Measurements from ENCODE around the gene PANK4.

The PANK4 gene

DNA sequence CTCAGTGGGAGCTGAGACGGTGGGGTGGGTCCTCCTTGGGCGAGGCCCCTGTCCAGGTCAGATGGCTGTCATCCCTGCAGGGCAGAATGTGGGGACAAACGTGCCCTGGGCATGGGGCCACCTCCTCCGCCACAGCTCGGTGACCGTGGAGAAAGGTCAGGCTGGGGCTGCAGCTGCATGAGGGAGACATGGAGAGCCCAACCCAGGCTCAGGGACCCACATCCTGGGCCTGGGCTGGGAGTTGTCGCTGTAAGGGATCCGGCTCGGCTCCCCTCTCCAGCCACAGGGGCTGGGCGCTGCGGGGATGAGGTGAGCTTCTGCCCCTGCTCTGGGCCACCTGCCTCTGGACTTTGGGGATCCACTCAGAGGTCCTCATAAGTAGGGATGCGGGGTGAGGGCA is 50.8 kb downstream of the PANK4 start:
- no peak overlapping the region for H3K4me3 ChIP-seq (ENCODE audit: low read depth, low read length)
- TF ChIP-seq, protein P1, sequence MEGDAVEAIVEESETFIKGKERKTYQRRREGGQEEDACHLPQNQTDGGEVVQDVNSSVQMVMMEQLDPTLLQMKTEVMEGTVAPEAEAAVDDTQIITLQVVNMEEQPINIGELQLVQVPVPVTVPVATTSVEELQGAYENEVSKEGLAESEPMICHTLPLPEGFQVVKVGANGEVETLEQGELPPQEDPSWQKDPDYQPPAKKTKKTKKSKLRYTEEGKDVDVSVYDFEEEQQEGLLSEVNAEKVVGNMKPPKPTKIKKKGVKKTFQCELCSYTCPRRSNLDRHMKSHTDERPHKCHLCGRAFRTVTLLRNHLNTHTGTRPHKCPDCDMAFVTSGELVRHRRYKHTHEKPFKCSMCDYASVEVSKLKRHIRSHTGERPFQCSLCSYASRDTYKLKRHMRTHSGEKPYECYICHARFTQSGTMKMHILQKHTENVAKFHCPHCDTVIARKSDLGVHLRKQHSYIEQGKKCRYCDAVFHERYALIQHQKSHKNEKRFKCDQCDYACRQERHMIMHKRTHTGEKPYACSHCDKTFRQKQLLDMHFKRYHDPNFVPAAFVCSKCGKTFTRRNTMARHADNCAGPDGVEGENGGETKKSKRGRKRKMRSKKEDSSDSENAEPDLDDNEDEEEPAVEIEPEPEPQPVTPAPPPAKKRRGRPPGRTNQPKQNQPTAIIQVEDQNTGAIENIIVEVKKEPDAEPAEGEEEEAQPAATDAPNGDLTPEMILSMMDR (IDR thresholded peaks at IDR 0.05; ENCODE audit: low read depth, low read length): no peak

DNA sequence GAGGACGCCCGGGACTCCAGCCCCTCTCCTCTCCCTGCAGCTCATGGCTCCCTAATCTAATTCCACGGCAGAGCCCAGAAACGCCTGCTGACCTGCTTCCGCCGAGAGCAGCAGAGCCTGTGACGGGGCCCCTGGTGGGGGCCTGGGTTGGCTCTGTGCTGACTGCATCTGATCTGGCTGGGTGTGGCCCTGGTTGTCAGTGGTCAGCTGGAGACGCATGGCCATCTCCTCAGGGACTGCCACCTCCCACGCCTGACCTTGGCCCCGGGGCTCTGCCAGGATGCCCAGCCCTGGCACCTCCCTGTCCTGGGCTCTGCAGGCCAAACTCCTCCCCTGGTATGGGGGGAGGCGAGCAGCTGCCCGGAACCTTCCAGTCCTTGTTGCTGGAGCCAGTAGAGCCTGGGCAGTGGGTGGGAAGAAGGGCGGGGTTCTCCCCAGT is 51.4 kb downstream of the PANK4 start:
- H3K4me3 ChIP-seq (ENCODE audit: low read depth, low read length): no peak overlapping the region
- TF ChIP-seq, protein P1 (IDR thresholded peaks at IDR 0.05; ENCODE audit: low read depth, low read length): no peak

DNA sequence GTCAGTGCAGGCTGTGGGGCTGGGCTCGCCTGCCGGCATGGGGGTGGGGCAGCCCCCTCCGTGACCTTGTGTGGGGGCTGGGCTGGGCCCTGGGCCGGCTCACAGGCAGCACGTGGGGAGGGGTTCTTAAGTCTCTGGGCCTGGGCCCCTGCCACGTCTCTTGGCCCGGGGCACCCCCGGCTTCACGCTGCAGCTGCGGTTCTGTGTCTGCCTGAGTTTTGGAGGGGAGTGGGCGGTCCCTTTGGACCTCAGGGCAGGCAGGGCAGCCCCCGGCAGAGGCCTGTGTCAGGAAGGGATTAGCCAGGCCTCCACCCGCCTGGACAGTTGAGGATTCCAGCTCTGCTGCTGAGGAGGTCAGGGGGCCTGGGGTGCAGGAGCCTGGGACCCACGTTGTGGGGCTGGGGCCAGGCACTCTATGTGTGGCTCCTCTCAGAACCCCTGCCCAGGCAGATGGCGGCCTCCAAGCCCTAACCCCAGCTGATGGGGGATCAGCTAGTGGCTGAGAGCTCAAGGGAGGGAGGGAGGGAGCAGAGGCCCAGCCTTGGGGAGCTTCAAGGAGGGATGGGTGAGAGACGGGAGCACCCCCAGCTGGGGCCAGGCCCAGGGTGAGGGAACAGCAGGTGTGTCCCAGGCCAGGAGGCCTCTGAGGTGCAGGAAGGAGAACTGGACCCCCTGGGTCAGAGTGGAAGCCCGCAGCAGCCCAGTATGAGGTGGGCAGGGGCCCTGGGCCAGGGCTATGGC is 52.1 kb downstream of the PANK4 start:
- TF ChIP-seq, protein P1 (IDR thresholded peaks at IDR 0.05; ENCODE audit: low read depth, low read length): no peak

DNA sequence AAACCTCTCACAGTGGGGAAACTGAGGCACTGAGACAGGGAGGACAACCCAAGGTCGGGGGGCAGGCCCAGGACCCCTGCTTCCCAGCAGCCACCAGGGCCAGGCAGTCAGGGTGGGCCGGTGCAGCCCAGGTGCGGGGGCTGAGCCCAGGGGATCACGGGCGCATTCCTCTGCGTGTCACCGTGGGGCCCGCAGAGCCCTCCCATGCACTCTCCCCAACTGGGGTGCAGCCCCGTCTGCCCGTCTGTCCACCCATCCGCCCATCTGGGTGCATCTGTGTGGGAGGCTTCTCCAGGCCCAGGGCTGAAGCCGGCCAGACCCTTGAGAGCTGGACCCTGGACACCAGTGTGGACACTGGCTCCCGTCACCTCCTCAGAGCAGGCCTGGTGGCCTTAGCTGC is 53.2 kb downstream of the PANK4 start:
- no peak overlapping the region for H3K4me3 ChIP-seq (ENCODE audit: low read depth, low read length)
- TF ChIP-seq, protein P1 (IDR thresholded peaks at IDR 0.05; ENCODE audit: low read depth, low read length): no peak

More for the DNA sequence above, 52.1 kb downstream of the PANK4 start:
- no peak overlapping the region for H3K4me3 ChIP-seq (ENCODE audit: low read depth, low read length)

DNA sequence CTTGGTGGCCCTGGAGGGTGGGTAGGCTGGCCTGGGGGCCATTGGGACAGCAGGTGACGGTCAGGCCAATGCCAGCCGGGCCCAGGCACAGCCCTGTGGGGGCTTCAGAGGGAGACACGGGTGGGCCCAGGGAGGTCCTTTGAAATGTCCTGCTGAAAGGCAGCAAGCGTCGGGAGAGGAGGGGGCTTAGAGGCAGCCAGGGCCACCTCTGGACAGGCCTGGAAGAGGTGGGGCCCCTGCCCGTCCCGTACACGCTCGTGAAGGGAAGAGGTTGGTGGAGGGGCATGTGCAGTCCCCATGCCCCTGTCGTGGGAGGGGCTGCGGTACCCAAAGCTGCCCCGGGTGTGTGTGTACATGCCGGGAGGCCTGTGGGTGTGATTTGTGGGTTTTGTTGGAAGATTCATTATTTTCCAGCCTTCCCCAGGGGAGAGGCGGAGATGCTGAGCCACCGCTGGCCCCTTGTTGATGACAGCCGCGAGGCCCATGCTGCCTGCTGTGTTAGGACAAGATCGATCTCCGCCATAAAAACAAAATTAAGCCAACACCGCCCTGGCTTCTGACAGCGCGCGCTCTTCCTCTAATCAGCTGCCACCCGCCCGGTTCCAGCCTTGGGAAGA is 53.7 kb downstream of the PANK4 start:
- TF ChIP-seq, protein P1 (IDR thresholded peaks at IDR 0.05; ENCODE audit: low read depth, low read length): no peak
- no peak overlapping the region for H3K4me3 ChIP-seq (ENCODE audit: low read depth, low read length)

DNA sequence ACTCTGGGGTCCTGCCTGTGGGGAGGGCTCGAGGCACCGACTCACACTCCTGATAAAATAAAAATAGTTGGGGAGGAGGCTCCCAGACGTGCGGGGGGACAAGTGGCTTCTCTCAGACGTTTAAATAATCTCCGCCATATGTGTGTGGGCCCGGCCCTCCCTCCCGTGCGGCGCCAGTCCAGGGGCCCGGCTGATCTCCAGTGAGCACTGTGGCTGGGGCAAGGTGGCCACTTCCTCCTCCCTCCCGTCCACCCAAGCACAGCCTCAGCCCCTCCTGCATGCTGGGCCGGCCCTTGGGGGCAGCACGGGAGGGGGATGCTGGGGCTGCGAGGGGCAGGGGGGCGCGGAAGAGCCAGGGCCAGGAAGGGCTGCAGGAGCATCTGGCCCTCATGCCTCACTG is 54.3 kb downstream of the PANK4 start:
- TF ChIP-seq, protein P1 (IDR thresholded peaks at IDR 0.05; ENCODE audit: low read depth, low read length): no peak
- no peak overlapping the region for H3K4me3 ChIP-seq (ENCODE audit: low read depth, low read length)

DNA sequence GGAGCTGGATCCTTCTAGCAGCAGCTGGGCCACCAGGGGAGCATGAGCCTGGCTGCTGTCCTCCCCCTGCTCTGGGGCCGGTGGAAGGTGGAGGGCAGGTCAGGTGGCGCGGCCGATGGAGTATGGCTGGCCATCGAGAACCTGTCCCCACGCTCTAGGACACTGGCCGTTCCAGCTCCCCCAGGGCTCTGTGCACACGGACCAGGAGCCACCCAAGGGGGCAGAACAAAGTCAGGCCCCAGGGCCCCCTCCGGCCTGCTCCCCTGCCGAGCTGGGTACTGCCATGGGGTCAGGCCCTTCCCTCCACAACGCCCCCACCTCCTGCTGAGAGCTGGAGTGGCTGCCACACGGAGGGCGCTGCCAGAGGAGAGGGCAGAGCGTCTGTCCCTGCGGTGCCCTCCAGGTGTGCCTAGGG is 54.8 kb downstream of the PANK4 start:
- TF ChIP-seq, protein P1 (IDR thresholded peaks at IDR 0.05; ENCODE audit: low read depth, low read length): no peak
- H3K4me3 ChIP-seq (ENCODE audit: low read depth, low read length): no peak overlapping the region

All from WI38 (cell line).